T-helper 1 cell (primary cell): ENCODE data around the gene EBF4.

Source experiments
- DNase-seq, 5 donors: peaks; one replicate each; pipeline ENCODE4 v3.0.0-alpha.2; 2012 to 2020

The EBF4 gene

GRCh38 chr20:2745060-2745910 lies 52.7 kb downstream of the EBF4 start:
- no peak for DNase-seq

GRCh38 chr20:2745936-2746635 lies 53.5 kb downstream of the EBF4 start:
- no peak for DNase-seq

- DNase-seq, result no peak
Measured at GRCh38 chr20:2746636-2747265, 54.2 kb downstream of the EBF4 start.

- no peak for DNase-seq
Measured at GRCh38 chr20:2747676-2748235, 55.2 kb downstream of the EBF4 start.

GRCh38 chr20:2748551-2749342 lies 56.2 kb downstream of the EBF4 start:
- no peak for DNase-seq

GRCh38 chr20:2749343-2749950 lies 56.9 kb downstream of the EBF4 start:
- no peak for DNase-seq

GRCh38 chr20:2749951-2750490 lies 57.4 kb downstream of the EBF4 start:
- DNase-seq, result no peak

GRCh38 chr20:2750491-2751251 lies 58.1 kb downstream of the EBF4 start:
- no peak for DNase-seq

GRCh38 chr20:2751347-2751877 lies 58.8 kb downstream of the EBF4 start:
- no peak for DNase-seq

GRCh38 chr20:2751878-2752566 lies 59.4 kb downstream of the EBF4 start:
- DNase-seq, result peak in 4 of 5 donors; percentile 30 to 56 (median 37)

- peak in 4 of 5 donors; percentile 28 to 40 (median 39) for DNase-seq
Measured at GRCh38 chr20:2752567-2753460, 60.2 kb downstream of the EBF4 start.

- DNase-seq, result no peak
Measured at GRCh38 chr20:2753461-2754040, 61.0 kb downstream of the EBF4 start.

GRCh38 chr20:2754424-2754823 lies 61.8 kb downstream of the EBF4 start:
- no peak for DNase-seq

GRCh38 chr20:2755451-2756055 lies 63.0 kb downstream of the EBF4 start:
- DNase-seq, result no peak

- DNase-seq, result no peak
Measured at GRCh38 chr20:2756056-2756611, 63.6 kb downstream of the EBF4 start.

GRCh38 chr20:2757001-2757400 lies 64.4 kb downstream of the EBF4 start:
- DNase-seq, result no peak

- no peak for DNase-seq
Measured at GRCh38 chr20:2757969-2758368, 65.4 kb downstream of the EBF4 start.

- no peak for DNase-seq
Measured at GRCh38 chr20:2759143-2759542, 66.6 kb downstream of the EBF4 start.
